HG02571 (cell line): ENCODE data around the gene SRCAP.

Experiments used
- ATAC-seq: cut with Tn5 transposase; IDR thresholded peaks from one replicate; pipeline ENCODE4 v1.9.1; 2021; ENCODE audit warnings: mild to moderate bottlenecking, moderate library complexity; ENCODE audit not compliant: unreplicated experiment

The SRCAP gene

DNA sequence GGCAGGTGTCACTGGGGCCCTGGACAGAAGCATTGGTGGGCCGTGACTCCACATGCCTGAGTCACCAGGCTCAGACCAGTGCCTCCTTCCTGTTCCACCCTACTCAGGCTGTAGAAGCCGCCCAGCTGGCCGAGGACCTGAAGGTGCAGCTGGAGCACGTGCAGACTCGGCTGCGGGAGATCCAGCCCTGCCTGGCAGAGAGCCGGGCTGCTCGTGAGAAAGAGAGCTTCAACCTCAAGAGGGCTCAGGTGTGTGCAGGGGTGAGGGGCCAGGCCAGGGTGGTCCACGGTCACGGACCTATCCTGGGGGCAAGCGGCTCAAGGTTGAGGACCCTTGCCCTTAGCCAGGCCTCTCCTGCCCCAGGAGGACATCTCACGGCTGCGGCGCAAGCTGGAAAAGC is 72.8 kb downstream of the SRCAP start:
- ATAC-seq = no peak

DNA sequence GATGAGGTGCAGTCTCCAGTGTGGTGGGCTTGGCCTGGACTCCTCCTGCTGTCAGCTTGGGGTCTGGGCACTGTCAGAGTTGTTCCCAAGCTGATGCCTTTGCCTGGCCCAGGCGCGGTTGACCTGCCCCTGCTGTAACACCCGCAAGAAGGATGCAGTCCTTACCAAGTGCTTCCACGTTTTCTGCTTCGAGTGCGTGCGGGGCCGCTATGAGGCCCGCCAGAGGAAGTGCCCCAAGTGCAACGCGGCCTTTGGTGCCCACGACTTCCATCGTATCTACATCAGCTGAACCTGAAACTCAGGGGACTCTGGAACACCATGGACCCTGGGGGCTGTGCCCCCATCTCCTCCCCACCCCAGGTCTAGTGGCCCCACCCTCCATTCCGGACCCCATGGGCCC is 74.9 kb downstream of the SRCAP start:
- ATAC-seq = no peak

DNA sequence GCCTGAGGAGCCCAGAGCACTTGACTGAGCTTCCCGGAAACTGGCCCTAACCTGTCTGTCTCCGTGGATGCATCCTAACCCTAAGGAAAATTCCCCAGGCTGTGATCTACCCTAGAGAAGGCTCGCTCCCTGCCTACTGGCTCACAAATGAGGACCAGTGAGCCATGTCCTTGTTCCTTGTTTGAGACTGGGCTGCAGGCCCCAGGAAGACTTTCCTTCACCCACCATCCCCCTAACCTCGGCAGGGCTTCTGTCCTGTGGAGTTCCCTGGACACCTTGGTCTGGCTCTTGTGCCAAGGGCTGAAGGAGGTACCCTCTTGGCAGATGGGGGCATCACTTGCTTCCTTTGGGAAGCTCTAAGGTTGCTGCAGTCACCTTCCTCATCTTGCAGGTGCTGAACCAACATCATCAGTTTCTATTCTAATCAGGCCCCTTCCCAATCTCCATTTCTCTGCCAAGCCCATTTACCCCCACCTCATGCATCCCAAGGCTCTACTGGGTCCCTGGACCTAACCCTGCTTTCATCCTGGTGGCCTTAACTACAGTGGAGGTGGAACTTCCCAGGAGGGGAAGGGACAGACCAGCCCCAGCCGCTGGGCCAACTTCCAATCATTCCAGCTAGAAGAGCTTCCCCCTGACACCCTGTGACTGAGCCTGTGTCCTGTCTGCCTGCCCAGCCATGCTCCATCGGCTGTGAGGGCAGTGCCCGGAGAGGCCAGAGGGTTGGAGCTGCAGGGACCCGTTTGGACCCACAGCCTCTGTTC is 75.6 kb downstream of the SRCAP start:
- ATAC-seq = no peak

DNA sequence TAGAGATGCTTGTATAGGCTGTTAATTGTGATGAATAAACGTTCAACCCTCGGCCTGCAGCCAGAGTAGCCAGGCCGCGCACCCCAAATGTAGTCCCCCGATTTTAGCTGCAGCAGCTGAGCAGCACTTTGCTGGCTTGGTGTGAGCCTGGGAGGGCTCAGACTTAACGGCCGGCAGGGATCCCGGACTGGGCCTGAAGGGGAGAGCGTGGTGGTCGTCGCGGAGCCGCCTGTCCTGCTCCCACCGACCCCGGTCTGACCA is 76.1 kb downstream of the SRCAP start:
- no peak for ATAC-seq

DNA sequence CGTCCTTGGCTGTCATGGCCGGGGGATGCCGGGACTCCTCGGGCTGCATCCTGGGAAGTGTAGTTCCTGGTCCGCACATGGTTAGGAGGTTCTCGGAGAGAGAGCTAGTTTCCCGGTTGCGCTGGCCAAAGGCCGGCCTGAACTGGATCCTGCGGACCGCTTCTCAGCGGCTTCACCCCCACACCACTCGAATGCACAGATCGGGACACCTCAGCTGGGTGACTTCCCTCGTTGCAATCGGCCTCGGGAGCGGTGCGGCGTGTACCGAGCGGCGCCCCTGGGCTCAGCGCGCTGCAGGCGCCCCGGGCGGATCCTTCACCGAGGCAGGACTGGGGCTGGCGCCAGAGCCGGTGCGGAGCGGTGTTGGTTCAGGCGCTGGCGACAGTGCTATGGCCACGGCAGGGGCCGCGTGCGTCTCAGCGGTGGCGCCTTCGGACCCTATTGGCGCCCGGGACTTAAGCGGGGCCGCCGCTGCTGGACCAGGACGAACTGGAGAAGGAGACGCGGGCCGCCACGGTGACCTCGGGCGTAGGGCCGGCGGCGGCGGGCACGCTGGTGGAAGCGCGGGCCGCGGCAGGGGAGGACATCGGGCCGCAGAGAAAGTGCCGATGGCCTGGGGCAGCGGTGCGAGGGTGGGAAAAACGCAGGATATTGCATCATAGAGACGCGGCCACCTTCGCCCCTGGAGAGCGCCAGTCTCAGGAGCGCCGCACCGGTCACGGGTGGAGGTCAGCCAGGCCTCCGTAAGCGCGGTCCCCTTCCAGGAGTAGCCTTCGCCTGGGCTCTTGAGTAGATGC is 76.6 kb downstream of the SRCAP start:
- ATAC-seq = no peak

DNA sequence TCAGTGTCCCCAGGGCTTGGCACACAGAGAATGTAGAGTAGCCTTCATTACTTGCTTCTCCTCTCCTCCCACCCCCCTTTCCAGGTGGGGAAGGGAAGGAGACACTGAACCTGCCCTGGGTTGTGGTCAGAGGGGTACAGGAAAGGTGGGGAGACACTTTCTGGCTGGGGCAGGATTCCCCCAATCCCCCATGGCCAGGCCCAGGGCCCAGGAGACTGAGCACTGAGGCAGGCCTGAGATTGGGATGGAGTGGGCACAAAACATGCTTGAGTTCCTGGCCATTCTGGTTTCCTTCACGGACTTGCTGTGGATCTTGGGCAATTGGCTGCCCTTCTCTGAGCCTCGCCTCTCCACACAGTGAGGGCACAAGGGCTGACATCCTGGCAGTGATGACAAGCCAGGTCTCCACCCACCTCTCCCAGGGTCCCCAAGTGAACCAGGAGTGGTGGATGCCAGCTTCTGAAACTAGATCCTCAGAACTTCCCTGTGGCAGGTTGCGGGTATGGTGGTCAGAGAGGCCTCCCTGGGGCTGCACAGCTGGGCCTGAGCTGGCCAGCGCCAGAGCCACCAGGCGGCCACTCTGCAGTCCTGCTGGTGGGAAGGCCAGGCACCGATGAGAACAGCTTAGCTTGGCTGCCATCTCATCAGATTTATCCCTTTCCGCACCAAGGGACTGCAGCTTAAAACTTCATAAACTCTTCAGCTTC is 78.8 kb downstream of the SRCAP start:
- ATAC-seq = no peak

DNA sequence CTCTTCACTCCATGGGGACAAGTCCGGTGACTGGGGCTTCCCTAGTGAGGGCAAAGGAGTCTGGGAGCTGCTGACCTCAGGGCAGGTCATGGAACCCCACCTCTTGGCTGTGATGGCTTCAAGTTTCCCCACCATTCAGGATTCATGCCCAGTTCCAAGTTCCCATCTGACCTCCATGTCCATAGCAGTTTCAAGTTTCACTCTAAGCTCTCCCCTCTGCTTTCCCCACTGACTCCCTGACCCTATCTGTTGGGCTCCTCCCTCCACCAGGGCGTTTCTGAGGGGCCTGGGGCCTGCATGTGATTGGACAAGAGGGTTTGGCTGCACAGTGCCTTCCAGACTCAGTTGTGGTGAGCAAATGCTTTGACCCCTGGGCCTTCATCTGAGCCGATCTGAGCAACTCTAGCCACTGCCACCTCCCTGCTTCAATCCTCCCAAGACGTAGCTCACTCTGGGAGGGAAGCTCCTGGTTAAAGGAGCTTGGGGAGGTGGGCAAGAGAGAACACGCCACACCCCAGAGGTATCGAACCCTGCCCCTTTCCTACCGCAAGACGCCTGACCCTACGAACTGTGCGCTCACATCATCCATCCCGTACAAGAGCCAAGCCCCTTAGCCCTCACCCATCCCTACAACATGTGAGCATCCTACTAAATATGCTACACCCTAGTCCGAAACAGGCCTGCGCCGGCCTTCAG is 79.7 kb downstream of the SRCAP start:
- ATAC-seq = no peak

DNA sequence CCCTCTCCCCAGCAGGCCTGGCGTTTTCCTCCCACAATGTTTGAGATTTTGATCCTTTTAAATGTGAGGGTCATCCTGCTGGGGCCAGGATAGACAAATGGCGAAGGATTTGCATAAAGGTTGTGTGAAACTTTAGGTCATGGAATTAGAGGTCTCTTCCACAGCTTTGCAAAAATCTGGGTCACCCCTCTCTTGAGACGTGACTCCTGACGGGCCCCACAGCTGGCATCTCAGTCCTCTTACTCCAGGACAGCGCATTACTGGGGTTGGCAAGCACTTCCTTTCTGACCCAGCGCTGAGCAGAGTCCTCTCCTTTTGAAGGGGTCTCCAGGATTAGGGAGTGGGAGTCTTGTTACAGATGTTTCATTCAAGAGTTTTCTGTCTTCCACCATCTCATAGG is 80.6 kb downstream of the SRCAP start:
- ATAC-seq = no peak

DNA sequence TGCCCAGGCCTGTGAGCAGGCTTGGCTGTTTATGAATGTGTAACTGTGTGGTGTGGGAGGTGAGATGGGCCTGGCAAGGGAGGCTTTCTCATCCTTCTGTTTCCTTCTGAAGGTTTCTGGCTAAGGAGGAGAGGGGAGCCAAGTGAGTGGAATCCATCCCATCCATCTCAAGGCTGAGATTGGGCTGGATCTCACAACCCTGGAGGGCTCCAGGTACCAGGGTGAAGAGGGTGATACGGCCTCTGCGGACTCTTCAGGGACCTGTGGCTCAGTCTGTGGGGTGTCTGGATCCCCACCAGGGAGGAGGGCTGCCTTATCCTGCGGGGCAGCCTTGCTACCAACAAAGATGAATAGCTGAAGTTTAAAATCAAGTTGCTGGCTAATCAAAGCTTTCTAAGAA is 81.0 kb downstream of the SRCAP start:
- ATAC-seq = no peak

DNA sequence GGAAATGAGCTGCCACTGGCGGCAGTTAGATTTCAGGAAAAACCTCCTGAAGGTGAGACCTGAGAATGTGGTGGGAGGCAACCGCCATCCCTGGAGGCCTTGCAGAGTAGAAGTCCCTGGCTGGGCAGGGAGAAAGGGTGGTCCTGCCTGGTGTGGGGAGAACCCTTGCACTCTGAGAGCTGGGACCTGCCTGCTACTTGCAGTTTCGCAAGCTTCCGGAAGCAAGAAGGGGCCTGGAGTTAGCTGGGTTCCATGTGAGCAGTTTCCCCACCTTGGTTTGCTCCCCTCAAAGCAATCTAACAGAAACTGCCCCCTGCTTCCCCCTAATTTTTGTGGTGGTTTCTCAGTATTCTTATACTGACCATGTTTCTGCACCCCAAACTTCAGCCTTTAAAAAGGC is 81.6 kb downstream of the SRCAP start:
- ATAC-seq = no peak

DNA sequence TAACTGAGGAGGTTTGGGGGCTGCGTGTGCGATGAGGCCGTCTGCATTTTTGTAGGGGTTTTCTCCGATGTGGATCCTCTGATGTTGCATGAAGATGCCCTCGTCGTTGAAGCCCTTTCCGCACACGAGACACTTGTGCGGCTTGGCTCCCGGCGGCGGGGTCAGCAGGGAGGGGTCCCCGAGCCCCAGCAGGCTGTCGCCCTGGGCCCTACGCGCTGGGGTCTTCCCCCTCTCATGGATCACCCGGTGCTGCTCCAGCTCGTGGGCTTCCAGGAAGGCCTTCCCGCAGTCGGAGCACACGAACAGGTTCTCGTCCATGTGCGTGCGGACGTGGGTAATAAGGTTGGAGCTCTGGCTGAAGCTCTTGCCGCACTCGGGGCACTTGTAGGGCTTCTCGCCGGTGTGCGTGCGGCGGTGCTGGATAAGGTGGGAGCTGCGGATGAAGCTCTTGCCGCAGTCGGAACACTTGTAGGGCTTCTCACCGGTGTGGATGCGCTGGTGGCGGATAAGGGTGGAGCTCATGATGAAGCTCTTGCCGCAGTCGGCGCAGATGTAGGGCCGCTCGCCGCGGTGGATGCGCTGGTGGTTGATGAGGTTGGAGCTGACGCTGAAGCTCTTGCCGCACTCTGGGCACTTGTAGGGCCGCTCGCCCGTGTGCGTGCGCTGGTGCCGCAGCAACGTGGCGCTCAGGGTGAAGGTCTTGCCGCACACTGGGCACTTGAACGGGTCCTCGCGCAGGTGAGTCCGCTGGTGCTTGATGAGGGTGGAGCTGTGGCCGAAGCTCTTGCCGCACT is 83.7 kb downstream of the SRCAP start:
- no peak for ATAC-seq

DNA sequence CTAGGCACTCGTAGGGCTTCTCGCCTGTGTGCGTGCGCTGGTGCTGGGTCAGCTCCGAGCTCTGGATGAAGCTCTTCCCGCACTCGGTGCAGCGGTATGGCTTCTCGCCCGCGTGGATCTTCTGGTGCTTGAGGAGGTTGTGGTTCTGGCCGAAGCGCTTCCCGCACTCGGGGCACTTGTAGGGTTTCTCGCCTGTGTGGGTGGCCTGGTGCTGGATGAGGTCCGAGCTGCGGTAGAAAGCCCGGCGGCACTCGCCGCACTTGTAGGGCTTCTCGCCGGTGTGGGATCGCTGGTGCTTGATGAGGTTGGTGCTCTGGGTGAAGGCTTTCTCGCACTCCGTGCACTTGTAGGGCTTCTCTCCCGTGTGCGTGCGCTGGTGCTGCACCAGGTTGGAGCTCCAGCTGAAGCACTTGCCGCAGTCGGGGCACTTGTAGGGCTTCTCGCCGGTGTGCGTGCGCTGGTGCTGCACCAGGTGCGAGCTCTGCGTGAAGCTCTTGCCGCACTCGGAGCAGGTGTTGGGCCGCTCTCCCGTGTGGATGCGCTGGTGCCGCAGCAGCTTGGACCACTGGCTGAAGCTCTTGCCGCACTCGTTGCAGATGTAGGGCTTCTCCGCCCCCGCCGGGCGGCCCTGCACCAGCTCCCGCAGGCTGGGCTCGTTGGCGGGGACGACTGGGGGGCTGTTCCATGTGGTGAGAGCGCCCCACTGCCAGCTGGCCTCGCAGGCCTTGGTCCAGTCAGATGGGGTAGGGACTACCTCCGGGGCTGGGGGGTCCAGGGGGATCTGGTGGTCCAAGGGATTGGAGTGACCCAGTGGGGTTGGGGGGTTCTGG is 84.5 kb downstream of the SRCAP start:
- no peak for ATAC-seq

DNA sequence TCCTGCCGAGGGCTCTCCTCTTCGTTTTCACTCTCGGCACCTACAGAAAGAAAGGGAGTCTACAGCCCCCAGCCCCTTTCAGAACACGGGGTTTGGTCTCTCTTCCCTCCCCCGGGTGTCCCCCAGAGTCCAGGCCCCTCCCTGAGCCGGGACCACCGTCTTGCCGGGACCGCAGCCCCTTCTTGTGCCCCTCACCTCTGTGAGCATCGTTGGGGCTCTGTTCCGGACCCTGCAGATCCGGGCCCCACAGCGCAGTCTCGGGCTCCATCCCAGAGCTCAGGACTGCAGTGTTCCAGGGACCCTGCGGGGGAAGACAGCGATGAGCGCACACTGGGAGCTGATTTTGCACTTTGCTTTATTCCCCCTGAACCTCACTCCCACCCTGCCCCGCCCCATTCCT is 85.2 kb downstream of the SRCAP start:
- ATAC-seq = no peak

DNA sequence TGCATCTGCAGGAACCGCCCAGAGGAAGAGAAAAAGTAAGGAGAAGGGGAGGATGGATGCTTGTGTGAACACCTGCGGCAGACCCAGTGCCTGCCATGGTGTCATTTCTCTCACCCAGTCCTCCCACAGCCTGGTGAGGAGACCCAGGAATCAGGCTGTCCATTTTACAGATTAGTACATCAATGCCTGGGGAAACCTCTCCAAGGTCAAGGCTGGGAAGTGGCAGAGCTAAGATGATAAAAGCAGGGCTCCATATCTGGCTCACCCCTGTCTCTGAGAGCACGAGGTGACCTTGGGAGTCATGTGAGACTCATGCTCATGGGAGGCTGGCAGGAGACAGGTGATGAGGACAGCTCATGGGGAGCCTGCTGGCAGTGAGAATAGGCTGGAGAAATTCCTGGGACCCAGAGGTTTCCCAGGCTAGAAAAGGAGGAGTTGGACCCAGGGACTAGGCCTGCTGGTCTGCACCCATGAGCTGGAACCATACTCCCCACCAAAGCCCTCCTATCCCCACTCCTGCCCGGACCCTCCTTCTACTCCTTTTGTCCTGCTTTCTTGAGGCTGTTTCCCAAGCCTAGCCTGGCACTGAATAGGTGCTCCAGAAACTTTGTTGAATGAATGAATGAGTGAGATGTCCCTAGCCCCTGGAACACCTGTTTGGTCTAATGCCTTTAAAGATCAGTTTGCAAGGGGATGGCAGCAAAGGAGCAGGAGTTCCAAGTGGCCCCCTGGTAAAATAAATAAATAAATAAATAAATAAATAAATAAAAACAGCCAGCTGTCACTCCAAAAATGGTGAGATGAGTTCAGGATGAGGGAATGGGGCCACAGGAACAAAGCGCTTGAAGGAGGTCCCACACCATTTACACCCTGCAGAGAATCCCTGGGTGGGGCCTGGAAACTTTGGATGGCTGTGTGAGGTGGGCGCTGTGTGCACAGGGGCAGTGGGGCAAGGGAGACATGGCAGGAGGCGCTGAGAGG is 86.4 kb downstream of the SRCAP start:
- no peak for ATAC-seq

DNA sequence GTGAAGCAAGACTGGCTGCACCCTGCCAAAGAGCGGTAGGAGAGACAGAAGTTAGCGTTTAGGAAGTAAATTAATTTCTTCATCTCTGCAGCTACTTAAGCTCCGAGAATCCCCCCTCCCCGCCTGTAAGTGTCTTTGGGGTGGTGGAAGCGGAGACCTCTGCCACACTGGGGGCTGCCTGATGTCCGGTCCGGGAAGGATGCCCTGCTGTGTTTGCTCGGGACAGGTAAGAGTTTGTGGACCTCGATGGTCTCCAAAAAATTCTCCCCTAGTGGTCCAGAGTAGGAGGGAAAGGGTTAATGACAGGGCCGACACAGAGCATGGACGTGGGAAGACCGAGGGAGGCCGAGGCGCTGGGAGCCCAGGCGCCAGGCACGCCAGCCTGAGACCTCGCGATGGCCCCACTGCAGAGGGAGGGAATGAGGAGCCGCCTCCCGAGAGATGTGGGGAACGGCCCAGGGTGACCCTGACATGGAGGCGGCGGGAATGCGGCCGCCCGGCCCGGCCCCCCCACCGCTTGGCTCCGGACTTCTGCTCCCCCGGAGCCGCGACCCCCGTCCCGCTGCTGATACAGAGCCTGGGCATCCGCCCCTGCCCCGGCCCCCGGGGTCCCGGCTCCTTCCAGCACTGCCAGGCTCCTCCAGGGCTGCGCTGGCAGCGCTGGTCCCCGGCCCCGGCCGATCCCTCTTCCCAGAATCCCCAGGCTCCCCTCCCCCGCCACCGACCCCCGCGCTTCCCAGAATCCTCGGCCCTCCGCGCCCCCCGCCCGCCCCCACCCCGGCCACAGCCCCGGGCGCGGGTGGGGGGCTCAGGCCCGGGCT is 87.4 kb downstream of the SRCAP start:
- no peak for ATAC-seq

DNA sequence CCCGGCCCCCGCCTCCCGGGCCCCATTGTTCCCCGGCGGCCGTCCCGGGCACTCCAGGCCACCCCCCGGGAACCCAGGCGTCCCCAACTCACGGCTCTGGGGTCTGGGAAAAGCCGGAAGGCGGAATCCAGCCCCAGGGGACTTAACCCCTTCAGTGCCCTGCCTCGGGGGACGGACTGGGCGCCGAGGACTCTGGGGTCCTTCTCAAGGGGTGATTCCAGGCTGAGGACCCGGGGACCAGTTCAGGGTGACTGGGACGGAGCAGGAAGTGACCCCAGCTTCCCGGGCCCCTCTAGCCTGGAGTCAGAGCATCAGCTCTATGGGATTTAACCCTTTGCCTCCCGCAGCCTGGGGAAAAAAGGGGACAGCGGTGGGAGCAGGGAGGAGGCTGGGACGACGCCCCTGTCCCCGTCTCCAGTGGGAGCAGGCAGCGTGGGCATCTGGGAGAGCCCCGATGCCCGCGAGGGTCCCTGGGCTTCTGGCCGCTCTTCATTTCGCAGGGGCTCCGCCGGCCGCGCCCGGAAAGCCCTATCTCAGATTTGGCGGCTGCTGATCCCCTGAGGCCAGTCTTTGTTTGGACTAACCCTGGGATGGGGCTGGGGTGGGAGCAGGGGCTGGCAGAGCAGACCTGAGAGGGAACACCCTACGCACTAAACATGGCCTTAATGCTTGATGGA is 88.1 kb downstream of the SRCAP start, which contains the start of gene ZNF629:
Gene ZNF629, minus strand, starts transcription at position 270 of the 677 bp plus-strand sequence. CDS start 2,723 bp downstream, outside the sequence.
- no peak for ATAC-seq
